A673 (cell line): ENCODE data around the gene SLIT3. TPM values are rescaled to one million over a fixed set of nuclear protein-coding genes. Genes with fewer than 3 reads are reported as not detected.

Source experiments
- BruUV-seq: library from RNA; stranded (reverse); fragments of 400-500 nt; replicated peaks from 2 replicates; lab custom pipeline; 2021; lab: Mats Ljungman, UMichigan
- CTCF ChIA-PET: fragments of 300-600 bp; sonication (Branson Sonifier 250); formaldehyde crosslinking; loops from one replicate; lab custom pipeline; 2022; ENCODE audit warnings: antibody characterized with exemption; lab: Charles Lee
- POLR2A ChIA-PET: fragments of 300-600 bp; sonication (Branson Sonifier 250); formaldehyde crosslinking; loops from one replicate; lab custom pipeline; 2022; ENCODE audit warnings: antibody characterized with exemption; ENCODE audit not compliant: low non-redundant PET; lab: Charles Lee
- DNase-seq: peaks from one replicate; pipeline ENCODE4 v3.0.0-alpha.2; 2015; ENCODE audit warnings: low spot score
- H3K27ac ChIP-seq: fragments of 200-600 bp; sonication (generic); 2 replicates; pipeline ENCODE4 v1.5.1; 2016; ENCODE audit warnings: mixed run types, low read depth, mild to moderate bottlenecking, mixed read lengths, antibody characterized with exemption, low read length; ENCODE audit not compliant: poor library complexity, severe bottlenecking
- H3K27me3 ChIP-seq: fragments of 200-600 bp; sonication (generic); replicated peaks from 2 replicates; pipeline ENCODE4 v1.6.1; 2017; ENCODE audit warnings: mixed run types, low read depth, mild to moderate bottlenecking, mixed read lengths, antibody characterized with exemption, low read length; ENCODE audit not compliant: insufficient read depth, poor library complexity
- H3K36me3 ChIP-seq: fragments of 200-600 bp; sonication (generic); 2 replicates; pipeline ENCODE4 v1.6.1; 2016; ENCODE audit warnings: mixed run types, mild to moderate bottlenecking, mixed read lengths, antibody characterized with exemption, low read length; ENCODE audit not compliant: insufficient read depth, poor library complexity, severe bottlenecking
- H3K4me1 ChIP-seq: fragments of 200-600 bp; sonication (generic); 2 replicates; pipeline ENCODE4 v1.6.1; 2017; ENCODE audit warnings: mixed run types, mild to moderate bottlenecking, mixed read lengths, antibody characterized with exemption, low read length; ENCODE audit not compliant: insufficient read depth, poor library complexity, severe bottlenecking
- H3K4me3 ChIP-seq: fragments of 200-600 bp; sonication (generic); 2 replicates; pipeline ENCODE4 v1.5.1; 2016; ENCODE audit warnings: low read depth, mixed run types, mild to moderate bottlenecking, mixed read lengths, low read length; ENCODE audit not compliant: poor library complexity, severe bottlenecking
- H3K9me3 ChIP-seq: fragments of 200-600 bp; sonication (generic); 2 replicates; pipeline ENCODE4 v1.6.1; 2016; ENCODE audit warnings: mixed run types, low read depth, mild to moderate bottlenecking, mixed read lengths, antibody characterized with exemption, low read length; ENCODE audit not compliant: poor library complexity, severe bottlenecking
- CTCF ChIP-seq: fragments of 300-800, 200-600 bp; sonication (generic); conservative IDR thresholded peaks from 2 replicates; pipeline ENCODE4 v1.5.1; 2017; ENCODE audit warnings: low read depth, mild to moderate bottlenecking, antibody characterized with exemption, low read length, moderate library complexity, mixed read lengths
- EZH2 ChIP-seq: fragments of 200-600 bp; sonication (generic); IDR thresholded peaks from 2 replicates; pipeline ENCODE4 v1.6.1; 2017; ENCODE audit warnings: borderline replicate concordance, low read depth, mild to moderate bottlenecking, mixed read lengths, antibody characterized with exemption, low read length; ENCODE audit not compliant: poor library complexity, severe bottlenecking
- intact Hi-C: fragments of 100-400 bp; cut with micrococcal nuclease; formaldehyde crosslinking; loops from one replicate; pipeline ENCODE4 v1.10.0; 2022; ENCODE audit not compliant: unreplicated experiment
- total RNA-seq: library from RNA; stranded (reverse); gene quantifications from 2 replicates; pipeline ENCODE4 v1.2.3, GENCODE V29; 2021

The SLIT3 gene
- total RNA-seq, 1 experiment from 2014 or later, result not detected

GRCh38 chr5:169119288-169120048 lies 181.5 kb downstream of the SLIT3 start:
- Histone ChIP-seq H3K4me3 (no peak overlapping the region), H3K27ac (no peak overlapping the region), H3K27me3 (peaks cover 4% of the 10 kb centered on the region), H3K4me1 (no peaks in the 10 kb centered on the region), H3K36me3 (no peaks in the 10 kb centered on the region), H3K9me3 (no peaks in the 10 kb centered on the region)
- intact Hi-C loops, result no loop called here
- CTCF ChIA-PET, result no interaction called here
- no peak for DNase-seq
- POLR2A ChIA-PET, result no interaction called here
- TF ChIP-seq EZH2, result no peak
- TF ChIP-seq CTCF, result no peak
- no TSS peak for BruUV-seq

- no TSS peak for BruUV-seq
- peak; percentile 3 for DNase-seq
- intact Hi-C loops, result no loop called here
- peaks cover 4% of the 10 kb centered on the region for H3K27me3 ChIP-seq
- no peaks in the 10 kb centered on the region for H3K36me3 ChIP-seq
- H3K27ac ChIP-seq, result no peak overlapping the region
- TF ChIP-seq EZH2 (no peak), CTCF (no peak)
- no peaks in the 10 kb centered on the region for H3K9me3 ChIP-seq
- H3K4me1 ChIP-seq, result no peaks in the 10 kb centered on the region
- no peak overlapping the region for H3K4me3 ChIP-seq
- POLR2A ChIA-PET, result no interaction called here
- CTCF ChIA-PET, result no interaction called here
These were observed 183.9 kb downstream of the SLIT3 start for GRCh38 chr5:169116961-169117461.

- TF ChIP-seq EZH2 (no peak), CTCF (no peak)
- no peaks in the 10 kb centered on the region for H3K36me3 ChIP-seq
- no peak for DNase-seq
- ChIA-PET POLR2A (no interaction called here), CTCF (no interaction called here)
- no TSS peak for BruUV-seq
- intact Hi-C loops, result no loop called here
- H3K4me1 ChIP-seq, result no peaks in the 10 kb centered on the region
- H3K9me3 ChIP-seq, result no peaks in the 10 kb centered on the region
- H3K27ac ChIP-seq, result no peak overlapping the region
- peaks cover 4% of the 10 kb centered on the region for H3K27me3 ChIP-seq
- H3K4me3 ChIP-seq, result no peak overlapping the region
These were observed 185.3 kb downstream of the SLIT3 start for GRCh38 chr5:169115461-169116124.
